T-helper 2 cell treated with Interferon-gamma antibody and Interleukin-4, amounts not matched to agents 5 μg/mL and 100 μg/mL, for 36 hours (primary cell): ENCODE measurements around the gene DYTN.

Experiments
- DNase-seq: peaks from one replicate; pipeline ENCODE4 v3.0.0; 2021; ENCODE audit warnings: low spot score
- H3K27ac Mint-ChIP-seq: one replicate; pipeline ENCODE4 v1.8.0; 2021; ENCODE audit warnings: mild to moderate bottlenecking, mixed read lengths
- H3K27me3 Mint-ChIP-seq: one replicate; pipeline ENCODE4 v1.8.0; 2021; ENCODE audit warnings: low read depth, mixed read lengths
- H3K36me3 Mint-ChIP-seq: one replicate; pipeline ENCODE4 v1.8.0; 2021; ENCODE audit warnings: low read depth, mixed read lengths
- H3K4me1 Mint-ChIP-seq: one replicate; pipeline ENCODE4 v1.8.0; 2021; ENCODE audit warnings: low read depth, mixed read lengths
- H3K4me3 Mint-ChIP-seq: one replicate; pipeline ENCODE4 v1.8.0; 2022; ENCODE audit warnings: mild to moderate bottlenecking, moderate library complexity, mixed read lengths
- H3K9me3 Mint-ChIP-seq: one replicate; pipeline ENCODE4 v1.8.0; 2021; ENCODE audit warnings: mixed read lengths

DYTN gene

GRCh38 chr2:206683546-206683945 is 34.6 kb downstream of the DYTN start:
- Mint-ChIP-seq H3K27me3 (peaks cover 15% of the 10 kb centered on the region), H3K36me3 (no peaks in the 10 kb centered on the region), H3K27ac (no peak overlapping the region), H3K9me3 (no peaks in the 10 kb centered on the region), H3K4me1 (no peaks in the 10 kb centered on the region), H3K4me3 (no peak overlapping the region)
- no peak for DNase-seq

- Mint-ChIP-seq H3K9me3 (no peaks in the 10 kb centered on the region), H3K27ac (no peak overlapping the region), H3K4me3 (no peak overlapping the region), H3K36me3 (no peaks in the 10 kb centered on the region), H3K4me1 (no peaks in the 10 kb centered on the region), H3K27me3 (no peaks in the 10 kb centered on the region)
- no peak for DNase-seq
Observed at GRCh38 chr2:206670531-206671319, 47.5 kb downstream of the DYTN start.

DNA sequence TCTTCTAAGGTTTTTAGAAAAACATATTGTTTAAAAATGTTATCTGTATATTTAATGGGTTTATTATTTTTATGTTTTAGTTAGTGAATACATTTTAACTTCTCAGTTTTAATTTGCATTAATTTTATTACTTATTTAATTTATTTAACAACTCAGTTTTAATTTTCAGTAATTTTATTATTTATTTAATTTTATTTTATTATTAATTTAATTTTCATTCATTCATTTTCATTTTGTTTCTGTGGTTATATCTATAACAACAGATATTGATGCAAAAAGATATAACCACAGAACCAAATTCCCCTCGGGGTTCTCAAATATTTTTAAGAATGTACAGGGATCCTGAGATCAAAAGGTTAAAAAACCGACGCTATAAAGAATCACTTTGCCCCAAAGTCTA is 52.9 kb downstream of the DYTN start:
- peaks cover 3% of the 10 kb centered on the region for H3K27me3 Mint-ChIP-seq
- no peak for DNase-seq
- no peaks in the 10 kb centered on the region for H3K9me3 Mint-ChIP-seq
- no peaks in the 10 kb centered on the region for H3K4me1 Mint-ChIP-seq
- no peak overlapping the region for H3K27ac Mint-ChIP-seq
- H3K4me3 Mint-ChIP-seq, result no peak overlapping the region
- no peaks in the 10 kb centered on the region for H3K36me3 Mint-ChIP-seq

DNA sequence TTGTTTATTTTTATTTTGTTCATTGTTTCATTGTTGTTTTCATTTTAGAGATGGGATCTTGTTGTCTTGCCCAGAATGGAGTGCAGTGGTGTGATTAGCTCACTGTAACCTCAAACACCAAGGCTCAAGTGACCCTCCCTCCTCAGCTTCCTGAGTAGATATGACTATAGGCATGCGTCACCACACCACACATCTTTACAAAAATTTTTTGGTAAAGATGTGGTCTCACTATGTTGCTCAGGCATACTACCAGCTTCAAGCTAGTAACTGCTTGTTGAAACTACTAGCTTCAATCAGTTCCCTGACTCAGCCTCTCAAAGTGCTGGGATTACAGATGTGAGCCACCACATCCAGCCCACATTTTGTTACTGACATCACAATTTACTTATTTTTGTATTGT is 61.1 kb downstream of the DYTN start:
- H3K9me3 Mint-ChIP-seq, result peaks cover 4% of the 10 kb centered on the region
- H3K4me1 Mint-ChIP-seq, result no peaks in the 10 kb centered on the region
- H3K27ac Mint-ChIP-seq, result no peak overlapping the region
- DNase-seq, result no peak
- H3K27me3 Mint-ChIP-seq, result peaks cover 5% of the 10 kb centered on the region
- no peak overlapping the region for H3K4me3 Mint-ChIP-seq
- no peaks in the 10 kb centered on the region for H3K36me3 Mint-ChIP-seq

- DNase-seq, result no peak
- Mint-ChIP-seq H3K27ac (no peak overlapping the region), H3K27me3 (no peaks in the 10 kb centered on the region), H3K9me3 (no peaks in the 10 kb centered on the region), H3K4me3 (no peak overlapping the region), H3K36me3 (no peaks in the 10 kb centered on the region), H3K4me1 (no peaks in the 10 kb centered on the region)
Observed at GRCh38 chr2:206647985-206648384, 70.2 kb downstream of the DYTN start.

- Mint-ChIP-seq H3K27ac (no peak within 1 kb of the TSS), H3K9me3 (no peaks in the 10 kb centered on the region), H3K27me3 (peaks cover 7% of the 10 kb centered on the region), H3K4me1 (no peaks in the 10 kb centered on the region), H3K4me3 (no peak within 1 kb of the TSS), H3K36me3 (no peaks in the 10 kb centered on the region)
- DNase-seq, result no peak
Observed at GRCh38 chr2:206642075-206643025, 75.8 kb downstream of the DYTN start, which contains the start of gene FAM237A. FAM237A (plus strand) TSS chr2:206642487; CDS start chr2:206644237, 1,750 bp downstream.

GRCh38 chr2:206641226-206641625 is 77.0 kb downstream of the DYTN start:
- H3K4me1 Mint-ChIP-seq, result no peaks in the 10 kb centered on the region
- no peak overlapping the region for H3K27ac Mint-ChIP-seq
- no peaks in the 10 kb centered on the region for H3K9me3 Mint-ChIP-seq
- no peak for DNase-seq
- H3K27me3 Mint-ChIP-seq, result peaks cover 7% of the 10 kb centered on the region
- no peak overlapping the region for H3K4me3 Mint-ChIP-seq
- H3K36me3 Mint-ChIP-seq, result no peaks in the 10 kb centered on the region

- Mint-ChIP-seq H3K4me1 (no peaks in the 10 kb centered on the region), H3K27ac (no peak overlapping the region), H3K27me3 (peaks cover 7% of the 10 kb centered on the region), H3K36me3 (no peaks in the 10 kb centered on the region), H3K9me3 (no peaks in the 10 kb centered on the region), H3K4me3 (no peak overlapping the region)
- no peak for DNase-seq
Observed at GRCh38 chr2:206639636-206640035, 78.6 kb downstream of the DYTN start.

DNA sequence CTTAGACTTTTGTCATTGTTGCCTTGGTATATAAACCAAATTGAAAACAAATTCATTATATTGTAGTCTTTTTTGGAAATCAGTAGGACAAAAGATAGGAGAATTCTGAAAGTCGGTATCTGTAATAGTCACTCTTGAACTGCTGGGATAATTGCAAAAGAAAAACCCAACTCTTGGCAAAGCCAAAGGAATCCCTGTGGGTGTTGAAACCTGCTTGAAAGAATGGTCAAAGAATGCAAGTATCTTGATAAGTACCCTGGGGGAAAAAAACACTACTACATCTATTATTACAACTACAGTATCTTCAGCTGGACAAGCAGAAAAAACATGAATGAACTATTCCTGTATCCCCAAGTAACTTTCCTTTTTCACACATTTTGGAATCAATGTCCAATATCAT is 83.2 kb downstream of the DYTN start:
- H3K4me3 Mint-ChIP-seq, result no peak overlapping the region
- no peaks in the 10 kb centered on the region for H3K4me1 Mint-ChIP-seq
- no peak overlapping the region for H3K27ac Mint-ChIP-seq
- no peaks in the 10 kb centered on the region for H3K36me3 Mint-ChIP-seq
- H3K27me3 Mint-ChIP-seq, result peaks cover 2% of the 10 kb centered on the region
- DNase-seq, result no peak
- H3K9me3 Mint-ChIP-seq, result no peaks in the 10 kb centered on the region

DNA sequence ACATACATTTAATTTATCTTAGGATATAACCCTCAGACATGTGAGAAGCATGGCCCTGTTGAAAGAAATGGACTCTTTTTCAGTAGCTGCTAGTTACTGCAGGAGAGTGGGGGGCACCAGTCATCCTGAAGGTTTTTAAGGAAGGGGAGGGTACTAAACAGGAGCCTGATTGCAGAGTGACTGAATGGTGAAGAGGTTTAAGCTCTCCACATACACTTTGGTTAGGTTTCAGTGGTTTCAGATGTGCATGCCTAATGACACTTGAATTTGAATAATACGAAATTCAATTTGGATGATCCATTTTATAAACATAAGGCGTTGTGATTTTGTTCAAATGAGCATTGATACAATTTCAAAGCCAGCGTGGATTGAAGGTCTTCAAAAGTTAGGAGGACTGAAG is 86.9 kb downstream of the DYTN start:
- no peak overlapping the region for H3K27ac Mint-ChIP-seq
- DNase-seq, result no peak

DNA sequence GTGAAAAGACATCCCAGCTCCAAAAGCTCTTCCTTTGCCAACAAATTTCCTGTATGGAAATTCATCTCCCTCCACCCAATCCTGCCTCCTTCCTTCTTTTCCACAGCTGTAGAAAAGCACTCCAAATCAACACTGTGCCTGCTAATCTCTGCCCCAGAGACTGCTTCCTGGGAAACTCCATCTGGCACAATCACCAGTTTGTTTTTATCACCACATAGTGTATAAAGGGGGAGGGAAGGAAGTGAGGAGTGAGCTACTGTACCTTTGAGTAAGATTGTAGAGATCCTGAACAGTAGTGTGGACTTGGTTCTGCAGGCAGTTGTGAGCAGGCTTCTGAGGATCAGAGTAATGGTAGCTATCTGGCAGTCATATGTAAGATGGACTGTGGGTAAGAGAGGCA is 90.6 kb downstream of the DYTN start:
- DNase-seq, result no peak
- Mint-ChIP-seq H3K9me3 (no peaks in the 10 kb centered on the region), H3K4me1 (no peaks in the 10 kb centered on the region), H3K27ac (no peak overlapping the region), H3K4me3 (no peak overlapping the region), H3K36me3 (no peaks in the 10 kb centered on the region), H3K27me3 (peaks cover 4% of the 10 kb centered on the region)

More for the DNA sequence above, 86.9 kb downstream of the DYTN start:
- H3K36me3 Mint-ChIP-seq, result no peaks in the 10 kb centered on the region
- peaks cover 5% of the 10 kb centered on the region for H3K27me3 Mint-ChIP-seq
- H3K9me3 Mint-ChIP-seq, result no peaks in the 10 kb centered on the region
- no peak overlapping the region for H3K4me3 Mint-ChIP-seq
- H3K4me1 Mint-ChIP-seq, result no peaks in the 10 kb centered on the region

- no peak for DNase-seq
- Mint-ChIP-seq H3K4me1 (no peaks in the 10 kb centered on the region), H3K36me3 (no peaks in the 10 kb centered on the region), H3K9me3 (no peaks in the 10 kb centered on the region), H3K4me3 (no peak overlapping the region), H3K27ac (no peak overlapping the region), H3K27me3 (peaks cover 4% of the 10 kb centered on the region)
Observed at GRCh38 chr2:206626108-206626507, 92.1 kb downstream of the DYTN start.

DNA sequence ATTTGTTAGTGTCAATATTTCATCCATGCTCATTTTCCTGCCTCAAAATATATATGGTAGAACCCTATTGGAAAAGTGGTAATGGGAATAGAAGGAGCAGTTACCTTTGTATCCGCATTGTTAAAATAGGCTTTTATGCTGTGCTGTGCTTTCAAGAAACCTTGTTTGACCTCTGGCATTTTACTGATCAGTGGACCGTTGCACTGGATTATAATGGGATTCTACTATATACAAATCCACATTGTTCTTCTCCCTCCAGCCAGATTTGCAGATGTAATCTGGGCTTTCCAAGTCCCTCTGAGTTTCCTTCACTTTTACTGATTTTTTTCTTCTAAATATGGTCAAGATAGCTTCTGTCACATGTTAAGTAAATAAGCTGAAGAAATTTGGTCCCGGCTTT is 99.2 kb downstream of the DYTN start:
- Mint-ChIP-seq H3K4me1 (no peaks in the 10 kb centered on the region), H3K9me3 (no peaks in the 10 kb centered on the region), H3K36me3 (no peaks in the 10 kb centered on the region), H3K27ac (no peak overlapping the region), H3K27me3 (peaks cover 6% of the 10 kb centered on the region), H3K4me3 (no peak overlapping the region)
- no peak for DNase-seq

DNA sequence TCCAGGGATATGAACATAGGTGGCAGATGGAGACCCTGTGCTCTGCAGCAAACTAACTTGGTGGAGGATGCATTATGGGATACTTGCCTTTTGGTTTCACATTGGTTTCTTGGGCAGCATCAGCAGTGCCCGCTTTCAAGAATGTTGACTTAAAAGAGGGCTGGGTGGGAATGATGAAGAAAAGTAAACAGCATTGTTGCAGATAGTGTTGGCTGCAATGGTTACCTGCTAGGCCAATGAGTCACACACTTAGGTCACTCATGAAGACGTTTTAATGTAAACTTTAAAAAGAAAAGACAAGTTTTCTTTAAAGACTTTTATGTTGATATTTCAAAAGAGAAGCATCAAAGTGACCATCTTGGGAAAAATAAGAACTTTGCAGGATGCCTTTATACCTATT is 102.0 kb downstream of the DYTN start:
- Mint-ChIP-seq H3K4me1 (no peaks in the 10 kb centered on the region), H3K4me3 (no peak overlapping the region), H3K9me3 (no peaks in the 10 kb centered on the region), H3K27ac (no peak overlapping the region), H3K27me3 (peaks cover 6% of the 10 kb centered on the region), H3K36me3 (no peaks in the 10 kb centered on the region)
- no peak for DNase-seq
